HepG2 (cell line): ENCODE data around the gene SF3A2. TPM values are rescaled to one million over a fixed set of nuclear protein-coding genes. Genes with fewer than 3 reads are reported as not detected.

ENCODE experiments used
- ARID3A ChIP-seq: IDR thresholded peaks from 2 replicates; pipeline ENCODE4 v1.6.1; 2012; ENCODE audit warnings: low read depth, low read length, improper control_type of control experiment
- ATF7 ChIP-seq, 2 experiments: fragments of 450-650 bp in 1 of 2; sonication (generic) in 1 of 2; formaldehyde crosslinking in 1 of 2; IDR thresholded peaks; 2 replicates each; pipeline versions ENCODE4 v1.4.0 to v1.6.1; 2016 to 2020; ENCODE audit warnings: antibody characterized with exemption in 1 of 2, mild to moderate bottlenecking in 1 of 2, missing genetic modification reagents in 1 of 2
- CBX1 ChIP-seq: IDR thresholded peaks from one replicate; pipeline ENCODE4 v1.6.1; 2016; ENCODE audit warnings: antibody characterized with exemption, low read depth
- CENPBD1 ChIP-seq: sonication (generic); formaldehyde crosslinking; IDR thresholded peaks from 2 replicates; pipeline ENCODE4 v1.8.0; 2022; ENCODE audit warnings: missing genetic modification reagents, low read depth, mild to moderate bottlenecking, borderline replicate concordance
- EZH2 ChIP-seq: conservative IDR thresholded peaks from 2 replicates; pipeline ENCODE4 v1.6.1; 2012; ENCODE audit warnings: mild to moderate bottlenecking, low read depth, low read length, moderate library complexity
- FOXA1 ChIP-seq, 2 experiments: fragments of 450-650 bp in 1 of 2; sonication (generic) in 1 of 2; formaldehyde crosslinking in 1 of 2; IDR thresholded peaks; 2 replicates each; pipeline versions ENCODE4 v1.4.0 to v1.6.1; 2016 to 2020; ENCODE audit warnings: missing genetic modification reagents in 1 of 2
- HNF4A ChIP-seq: sonication (generic); formaldehyde crosslinking; IDR thresholded peaks from 2 replicates; pipeline ENCODE4 v1.4.0; 2020; ENCODE audit warnings: missing genetic modification reagents
- KMT2A ChIP-seq: sonication (generic); formaldehyde crosslinking; IDR thresholded peaks from 2 replicates; pipeline ENCODE4 v1.4.0; 2020; ENCODE audit warnings: missing genetic modification reagents
- NFE2L1 ChIP-seq: sonication (generic); formaldehyde crosslinking; IDR thresholded peaks from 2 replicates; pipeline ENCODE4 v1.4.0; 2020; ENCODE audit warnings: missing genetic modification reagents, mild to moderate bottlenecking, borderline replicate concordance
- NR3C1 ChIP-seq: sonication (generic); formaldehyde crosslinking; IDR thresholded peaks from 2 replicates; pipeline ENCODE4 v1.4.0; 2020; ENCODE audit warnings: missing genetic modification reagents
- RFXANK ChIP-seq: IDR thresholded peaks from 2 replicates; pipeline ENCODE4 v1.6.1; 2016
- RXRB ChIP-seq: IDR thresholded peaks from 2 replicates; pipeline ENCODE4 v1.6.1; 2016; ENCODE audit warnings: borderline replicate concordance, missing genetic modification reagents, missing compliant biosample characterization
- SRSF4 ChIP-seq: fragments of 200-400 bp; formaldehyde crosslinking; IDR thresholded peaks from one replicate; pipeline ENCODE4 v1.6.1; 2018; ENCODE audit warnings: mild to moderate bottlenecking, low read depth, low read length, moderate library complexity; ENCODE audit not compliant: poor library complexity, severe bottlenecking
- TEF ChIP-seq: sonication (generic); formaldehyde crosslinking; IDR thresholded peaks from 2 replicates; pipeline ENCODE4 v1.5.0; 2020; ENCODE audit warnings: missing genetic modification reagents
- ZBTB7A ChIP-seq: sonication (generic); formaldehyde crosslinking; IDR thresholded peaks from 2 replicates; pipeline ENCODE4 v1.8.0; 2022; ENCODE audit warnings: mild to moderate bottlenecking, missing genetic modification reagents
- ZBTB7B ChIP-seq: sonication (generic); formaldehyde crosslinking; IDR thresholded peaks from 2 replicates; pipeline ENCODE4 v1.4.0; 2020; ENCODE audit warnings: missing genetic modification reagents
- ZNF12 ChIP-seq: sonication (generic); formaldehyde crosslinking; IDR thresholded peaks from 2 replicates; pipeline ENCODE4 v1.5.0; 2020; ENCODE audit warnings: missing genetic modification reagents
- ZNF281 ChIP-seq: sonication (generic); formaldehyde crosslinking; IDR thresholded peaks from 2 replicates; pipeline ENCODE4 v1.4.0; 2020; ENCODE audit warnings: missing genetic modification reagents, borderline replicate concordance
- ZNF317 ChIP-seq: sonication (generic); formaldehyde crosslinking; IDR thresholded peaks from 2 replicates; pipeline ENCODE4 v1.5.0; 2020; ENCODE audit warnings: mild to moderate bottlenecking, missing genetic modification reagents
- ZNF430 ChIP-seq: sonication (generic); formaldehyde crosslinking; IDR thresholded peaks from 2 replicates; pipeline ENCODE4 v1.9.0; 2021; ENCODE audit warnings: mild to moderate bottlenecking, missing genetic modification reagents
- ZNF484 ChIP-seq: sonication (generic); formaldehyde crosslinking; IDR thresholded peaks from 2 replicates; pipeline ENCODE4 v1.5.1; 2020; ENCODE audit warnings: mild to moderate bottlenecking, low read depth, missing genetic modification reagents, borderline replicate concordance
- ZNF510 ChIP-seq: sonication (generic); formaldehyde crosslinking; IDR thresholded peaks from 2 replicates; pipeline ENCODE4 v1.4.0; 2020; ENCODE audit warnings: low read depth, mild to moderate bottlenecking, missing genetic modification reagents
- ZNF597 ChIP-seq: sonication (generic); formaldehyde crosslinking; IDR thresholded peaks from 2 replicates; pipeline ENCODE4 v1.5.0; 2020; ENCODE audit warnings: missing genetic modification reagents
- ZNF777 ChIP-seq: sonication (generic); formaldehyde crosslinking; IDR thresholded peaks from 2 replicates; pipeline ENCODE4 v1.4.0; 2020; ENCODE audit warnings: missing genetic modification reagents
- polyA plus RNA-seq, 8 experiments: library from polyadenylated mRNA; depleted of rRNA in 3 of 8; stranded (reverse) in 7 of 8; unstranded in 1 of 8; fragments of >200 nt; fragmentation: Illumina TruSeq in 4 of 8; extraction: Trizol in 4 of 8; gene quantifications; 2 replicates each; pipeline versions ENCODE4 v1.2.1 to v1.2.3, GENCODE V29; 2011 to 2016; ENCODE audit warnings: low read depth in 4 of 8, missing spikeins in 1 of 8, mixed read lengths in 1 of 8; ENCODE audit not compliant: insufficient read depth in 1 of 8
- total RNA-seq, 5 experiments: library from RNA; depleted of rRNA; stranded (reverse); fragments of >200 nt; fragmentation: Illumina TruSeq; extraction: Trizol; gene quantifications; 2 replicates each; pipeline ENCODE4 v1.2.3, GENCODE V29; 2016; ENCODE audit warnings: low read depth in 1 of 5

SF3A2 gene
- total and polyA plus RNA-seq, 2 of the 13 experiments (the other 11 are each of a cell fraction or from before 2014, with no cell fraction given), result 8.6 to 8.8 TPM

GRCh38 chr19:2252797-2253105 lies 16.1 kb downstream of the SF3A2 start (continued):
- TF ChIP-seq CENPBD1 (CRISPR knock-in tag), result no peak
- no peak for TF ChIP-seq SRSF4
- no peak for TF ChIP-seq NR3C1 (CRISPR knock-in tag)
- no peak for TF ChIP-seq FOXA1 (IDR thresholded peaks at IDR 0.05)
- TF ChIP-seq FOXA1 (CRISPR knock-in tag; IDR thresholded peaks at IDR 0.05), result no peak
- TF ChIP-seq ZNF510 (CRISPR knock-in tag), result no peak
- no peak for TF ChIP-seq ZNF597 (CRISPR knock-in tag)
- TF ChIP-seq ZNF484 (CRISPR knock-in tag), result no peak
- no peak for TF ChIP-seq TEF (CRISPR knock-in tag)
- TF ChIP-seq NFE2L1 (CRISPR knock-in tag), result no peak
- no peak for TF ChIP-seq ARID3A
- TF ChIP-seq RFXANK (CRISPR knock-in tag), result no peak
- no peak for TF ChIP-seq ZNF281
- TF ChIP-seq RXRB, result no peak
- no peak for TF ChIP-seq ZNF12 (CRISPR knock-in tag)
- TF ChIP-seq ZBTB7B (CRISPR knock-in tag), result no peak
- no peak; the same call in 1 of the 2 replicates for TF ChIP-seq ZNF430 (CRISPR knock-in tag)
- TF ChIP-seq EZH2, result no peak
- TF ChIP-seq KMT2A (CRISPR knock-in tag), result no peak
- peak; percentile 65; the same call in 1 of the 2 replicates for TF ChIP-seq ZNF777
- TF ChIP-seq HNF4A (CRISPR knock-in tag), result no peak
- TF ChIP-seq CBX1, result no peak
- TF ChIP-seq ZNF317 (CRISPR knock-in tag), result no peak
- TF ChIP-seq ZBTB7A (CRISPR knock-in tag), result no peak
- TF ChIP-seq ATF7 (IDR thresholded peaks at IDR 0.05), result no peak
- TF ChIP-seq ATF7 (CRISPR knock-in tag; IDR thresholded peaks at IDR 0.05), result no peak
